SJSA1 (cell line): Measurements from ENCODE around the gene CPA5. TPM values are rescaled to one million over a fixed set of nuclear protein-coding genes. Genes with fewer than 3 reads are reported as not detected.

Experiments used
- DNase-seq, 2 experiments: peaks; one replicate each; pipeline ENCODE4 v3.0.0-alpha.2; 2015 to 2020; ENCODE audit warnings: low spot score in 2 of 2, low read depth in 1 of 2
- H3K27ac ChIP-seq: fragments of 250-450 bp; sonication (Bioruptor Pico); 2 replicates; pipeline ENCODE4 v1.5.1; 2020; ENCODE audit warnings: mild to moderate bottlenecking, moderate library complexity
- H3K27me3 ChIP-seq: fragments of 250-450 bp; sonication (Bioruptor Pico); replicated peaks from 2 replicates; pipeline ENCODE4 v1.5.1; 2020; ENCODE audit warnings: mild to moderate bottlenecking, moderate library complexity
- H3K36me3 ChIP-seq: fragments of 250-450 bp; sonication (Bioruptor Pico); 2 replicates; pipeline ENCODE4 v1.5.1; 2020; ENCODE audit warnings: mild to moderate bottlenecking
- H3K4me1 ChIP-seq: fragments of 250-450 bp; sonication (Bioruptor Pico); replicated peaks from 2 replicates; pipeline ENCODE4 v1.6.1; 2021; ENCODE audit warnings: mild to moderate bottlenecking
- H3K4me3 ChIP-seq: fragments of 250-450 bp; sonication (Bioruptor Pico); 2 replicates; pipeline ENCODE4 v1.5.1; 2020; ENCODE audit warnings: mild to moderate bottlenecking
- H3K9me3 ChIP-seq: fragments of 250-450 bp; sonication (Bioruptor Pico); replicated peaks from 2 replicates; pipeline ENCODE4 v1.5.1; 2020; ENCODE audit warnings: mild to moderate bottlenecking
- total RNA-seq: library from RNA; depleted of rRNA; stranded (reverse); fragments of >200 nt; shearing (Covaris generic); gene quantifications from 2 replicates; pipeline ENCODE4 v1.2.3, GENCODE V29; 2014

The CPA5 gene
- total RNA-seq, 1 experiment from 2014 or later, result 0.87 TPM

DNA sequence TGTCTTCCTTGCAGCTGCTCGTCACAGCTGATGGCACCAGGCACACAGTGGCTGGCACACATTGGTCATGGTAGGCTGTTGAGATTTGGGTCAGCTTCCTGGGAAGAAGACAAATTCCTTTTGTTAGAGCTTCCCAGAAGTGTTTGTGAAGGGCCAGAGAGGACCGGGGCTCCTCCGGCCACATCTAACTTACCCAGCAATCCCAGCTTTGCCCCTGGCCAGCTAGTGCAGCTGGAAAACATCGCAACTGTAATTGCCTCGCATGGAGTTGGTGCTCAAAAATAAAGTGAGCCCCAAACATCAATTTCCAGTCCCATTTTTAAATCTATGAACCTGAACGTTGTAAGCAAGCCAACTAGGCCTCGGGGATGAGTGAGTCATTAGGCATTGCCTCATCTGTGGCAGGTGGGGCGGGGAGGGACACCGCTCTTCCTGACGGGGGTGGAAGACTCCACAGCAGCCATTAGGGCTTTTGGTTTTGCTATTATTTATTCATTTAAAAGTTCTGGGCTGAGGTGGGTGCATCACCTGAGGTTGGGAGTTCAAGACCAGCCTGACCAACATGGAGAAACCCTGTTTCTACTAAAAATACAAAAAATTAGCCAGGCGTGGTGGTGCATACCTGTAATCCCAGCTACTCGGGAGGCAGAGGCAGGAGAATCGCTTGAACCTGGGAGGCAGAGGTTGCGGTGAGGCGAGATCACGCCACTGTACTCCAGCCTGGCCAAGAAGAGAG is 12.4 kb downstream of the CPA5 start:
- DNase-seq, result peak; percentile 83 to 86

GRCh38 chr7:130358471-130358870 is 13.9 kb downstream of the CPA5 start:
- H3K9me3 ChIP-seq, result no peaks in the 10 kb centered on the region
- peaks cover 57% of the 10 kb centered on the region for H3K4me1 ChIP-seq
- H3K27me3 ChIP-seq, result no peaks in the 10 kb centered on the region
- no peaks in the 10 kb centered on the region for H3K36me3 ChIP-seq
- 0 out of 2 replicates have a peak overlapping the region, but pooled peaks have one; percentile 97 for H3K27ac ChIP-seq
- DNase-seq, result no peak
- no peak overlapping the region for H3K4me3 ChIP-seq

More for the DNA sequence above, 12.4 kb downstream of the CPA5 start:
- peaks cover 62% of the 10 kb centered on the region for H3K4me1 ChIP-seq
- no peaks in the 10 kb centered on the region for H3K36me3 ChIP-seq
- H3K27ac ChIP-seq, result peak overlapping the region; percentile 97
- H3K9me3 ChIP-seq, result no peaks in the 10 kb centered on the region
- no peaks in the 10 kb centered on the region for H3K27me3 ChIP-seq
- no peak overlapping the region for H3K4me3 ChIP-seq

DNA sequence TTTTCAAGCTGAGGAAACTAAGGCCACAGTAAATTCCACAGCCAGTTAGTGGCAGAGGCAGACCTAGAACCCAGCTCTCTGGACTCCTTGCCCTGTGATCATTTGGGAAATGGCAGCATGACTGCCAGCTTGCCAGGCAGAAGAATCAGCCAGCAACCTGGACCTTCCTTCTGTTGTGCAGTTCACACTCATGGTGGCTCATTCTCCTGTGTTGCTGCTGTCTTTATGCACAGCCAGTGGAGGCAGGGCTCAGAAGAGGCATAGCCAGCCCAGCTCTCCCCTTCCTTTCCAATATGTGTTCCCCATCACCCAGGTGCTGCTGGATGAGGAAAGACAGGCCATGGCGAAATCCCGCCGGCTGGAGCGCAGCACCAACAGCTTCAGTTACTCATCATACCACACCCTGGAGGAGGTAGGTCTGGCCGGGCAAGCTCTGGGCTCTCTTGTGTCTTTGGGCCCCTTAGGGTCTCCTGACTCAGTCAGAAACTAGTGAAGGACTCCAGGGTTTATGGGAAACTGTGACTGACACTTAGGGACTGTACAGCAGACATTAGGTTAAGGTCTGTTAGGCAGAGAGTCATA is 14.8 kb downstream of the CPA5 start:
- no peaks in the 10 kb centered on the region for H3K9me3 ChIP-seq
- H3K27me3 ChIP-seq, result no peaks in the 10 kb centered on the region
- no peak for DNase-seq
- H3K4me3 ChIP-seq, result no peak overlapping the region
- no peak overlapping the region for H3K27ac ChIP-seq
- peaks cover 58% of the 10 kb centered on the region for H3K4me1 ChIP-seq
- no peaks in the 10 kb centered on the region for H3K36me3 ChIP-seq

GRCh38 chr7:130360518-130360917 is 15.9 kb downstream of the CPA5 start:
- no peak overlapping the region for H3K4me3 ChIP-seq
- no peak overlapping the region for H3K27ac ChIP-seq
- H3K4me1 ChIP-seq, result peaks cover 60% of the 10 kb centered on the region

DNA sequence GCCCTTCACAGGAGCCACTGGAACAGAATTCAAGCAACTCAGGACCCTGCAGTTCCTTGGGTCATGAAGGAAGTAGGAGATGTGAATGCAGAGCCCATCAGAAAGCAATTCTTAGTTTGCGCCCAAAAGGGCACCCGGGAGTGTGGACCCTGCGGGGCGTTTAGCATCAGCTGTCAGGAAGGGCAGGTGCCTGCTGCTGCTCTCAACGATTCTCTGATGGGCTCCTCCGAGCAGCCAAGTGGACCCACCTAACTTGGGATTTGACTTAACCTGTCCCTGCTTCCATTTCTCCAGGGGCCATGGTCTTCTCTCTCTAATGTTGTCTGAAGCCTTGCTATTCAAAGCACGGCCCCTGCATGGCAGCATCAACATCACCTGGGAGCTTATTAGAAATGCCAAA is 17.1 kb downstream of the CPA5 start:
- Histone ChIP-seq H3K9me3 (no peaks in the 10 kb centered on the region), H3K4me1 (peaks cover 63% of the 10 kb centered on the region), H3K36me3 (no peaks in the 10 kb centered on the region), H3K27ac (no peak overlapping the region), H3K4me3 (no peak overlapping the region), H3K27me3 (no peaks in the 10 kb centered on the region)
- no peak for DNase-seq

More at GRCh38 chr7:130360518-130360917, 15.9 kb downstream of the CPA5 start:
- Histone ChIP-seq H3K27me3 (no peaks in the 10 kb centered on the region), H3K36me3 (no peaks in the 10 kb centered on the region), H3K9me3 (no peaks in the 10 kb centered on the region)
- no peak for DNase-seq

DNA sequence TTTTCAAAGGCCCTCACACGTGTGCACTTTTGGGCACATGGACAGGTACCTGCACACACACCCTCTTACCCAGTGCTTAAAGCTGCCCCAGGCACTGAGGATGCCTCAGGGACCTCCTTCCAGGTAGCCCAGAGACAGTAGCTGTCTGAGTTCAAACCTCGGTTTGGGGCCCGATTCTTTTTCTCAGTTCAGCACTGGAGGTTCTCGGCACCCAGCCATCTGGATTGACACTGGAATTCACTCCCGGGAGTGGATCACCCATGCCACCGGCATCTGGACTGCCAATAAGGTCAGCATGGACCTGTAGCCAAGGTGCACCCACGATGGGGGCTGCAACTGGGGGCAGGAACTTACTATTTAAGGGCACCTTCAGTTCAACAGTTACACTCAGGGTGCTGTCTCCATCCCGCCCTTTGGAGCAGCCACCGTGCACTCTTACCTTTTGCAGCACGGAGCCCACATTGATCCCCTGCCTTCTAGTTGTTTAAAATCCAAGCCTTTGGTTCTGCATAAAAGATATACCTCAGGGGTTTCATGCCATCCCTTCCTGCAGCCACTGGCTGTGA is 17.7 kb downstream of the CPA5 start:
- no peak overlapping the region for H3K4me3 ChIP-seq
- H3K36me3 ChIP-seq, result no peaks in the 10 kb centered on the region
- peaks cover 63% of the 10 kb centered on the region for H3K4me1 ChIP-seq
- no peak overlapping the region for H3K27ac ChIP-seq
- no peaks in the 10 kb centered on the region for H3K9me3 ChIP-seq
- H3K27me3 ChIP-seq, result no peaks in the 10 kb centered on the region
- DNase-seq, result no peak

- DNase-seq, result peak; percentile 93 to 98
- Histone ChIP-seq H3K4me3 (no peak overlapping the region), H3K4me1 (peaks cover 54% of the 10 kb centered on the region), H3K27me3 (no peaks in the 10 kb centered on the region), H3K27ac (peak overlapping the region; percentile 76), H3K36me3 (no peaks in the 10 kb centered on the region), H3K9me3 (no peaks in the 10 kb centered on the region)
Measured at GRCh38 chr7:130363026-130363847, 18.6 kb downstream of the CPA5 start.

GRCh38 chr7:130364451-130364850 is 19.8 kb downstream of the CPA5 start:
- Histone ChIP-seq H3K9me3 (no peaks in the 10 kb centered on the region), H3K27me3 (no peaks in the 10 kb centered on the region), H3K27ac (peak overlapping the region; percentile 76), H3K4me1 (peaks cover 55% of the 10 kb centered on the region), H3K4me3 (no peak overlapping the region), H3K36me3 (no peaks in the 10 kb centered on the region)
- peak; percentile 59 to 69 for DNase-seq

GRCh38 chr7:130365088-130365487 is 20.5 kb downstream of the CPA5 start:
- Histone ChIP-seq H3K4me1 (peaks cover 61% of the 10 kb centered on the region), H3K4me3 (no peak overlapping the region), H3K36me3 (no peaks in the 10 kb centered on the region), H3K27ac (peak overlapping the region; percentile 76), H3K9me3 (no peaks in the 10 kb centered on the region), H3K27me3 (no peaks in the 10 kb centered on the region)
- DNase-seq, result no peak

GRCh38 chr7:130365511-130366441 is 21.2 kb downstream of the CPA5 start:
- peaks cover 61% of the 10 kb centered on the region for H3K4me1 ChIP-seq
- no peaks in the 10 kb centered on the region for H3K9me3 ChIP-seq
- H3K27me3 ChIP-seq, result no peaks in the 10 kb centered on the region
- H3K4me3 ChIP-seq, result no peak overlapping the region
- peak; percentile 96 to 97 for DNase-seq
- peak overlapping the region; percentile 76 for H3K27ac ChIP-seq
- no peaks in the 10 kb centered on the region for H3K36me3 ChIP-seq

DNA sequence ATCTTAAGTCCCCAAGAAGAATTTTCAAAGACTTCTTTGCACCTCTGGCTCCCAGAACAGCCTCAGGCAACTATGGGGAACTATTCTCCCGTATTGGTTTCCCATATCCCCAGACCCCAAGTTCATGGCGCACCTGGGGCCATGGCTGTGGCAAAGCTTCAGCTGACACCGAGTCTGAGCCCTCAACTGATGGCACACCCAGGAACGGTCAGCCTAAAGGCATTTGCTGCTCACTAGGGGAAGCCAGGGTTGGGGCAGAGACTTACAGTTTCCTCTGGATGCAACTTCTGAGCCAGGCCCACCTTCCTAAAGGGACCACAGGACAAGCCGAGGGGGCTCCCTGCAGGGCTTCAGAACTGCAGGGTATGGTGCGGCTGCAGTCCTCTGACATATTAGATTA is 21.9 kb downstream of the CPA5 start:
- no peaks in the 10 kb centered on the region for H3K27me3 ChIP-seq
- peak overlapping the region; percentile 76 for H3K27ac ChIP-seq
- no peak for DNase-seq
- H3K36me3 ChIP-seq, result no peaks in the 10 kb centered on the region
- no peaks in the 10 kb centered on the region for H3K9me3 ChIP-seq
- peaks cover 69% of the 10 kb centered on the region for H3K4me1 ChIP-seq
- H3K4me3 ChIP-seq, result no peak overlapping the region

- DNase-seq, result no peak
- Histone ChIP-seq H3K9me3 (no peaks in the 10 kb centered on the region), H3K4me1 (peaks cover 76% of the 10 kb centered on the region), H3K36me3 (no peaks in the 10 kb centered on the region), H3K27me3 (no peaks in the 10 kb centered on the region), H3K27ac (peak overlapping the region; percentile 76; the same call in 1 of the 2 replicates), H3K4me3 (no peak overlapping the region)
Measured at GRCh38 chr7:130367088-130367755, 22.6 kb downstream of the CPA5 start.
